H1 (cell line): ENCODE data around the gene ZMYND12. TPM values are rescaled to one million over a fixed set of nuclear protein-coding genes. Genes with fewer than 3 reads are reported as not detected.

Source experiments
- BACH1 ChIP-seq: IDR thresholded peaks from 2 replicates; pipeline ENCODE4 v1.6.1; 2012; ENCODE audit warnings: low read length, improper control_type of control experiment
- CTBP2 ChIP-seq: IDR thresholded peaks from 2 replicates; pipeline ENCODE4 v1.7.0; 2011; ENCODE audit warnings: borderline replicate concordance, mild to moderate bottlenecking, moderate library complexity, mixed read lengths, low read length; ENCODE audit not compliant: insufficient read depth, insufficient read length
- EP300 ChIP-seq, 2 experiments: IDR thresholded peaks; 1 replicate in 1 of 2; 2 replicates in 1 of 2; pipeline ENCODE4 v1.6.1; 2011 to 2012; ENCODE audit warnings: low read depth in 2 of 2, low read length in 2 of 2, mild to moderate bottlenecking in 2 of 2, borderline replicate concordance in 1 of 2, inconsistent platforms in 1 of 2, moderate library complexity in 1 of 2
- HDAC6 ChIP-seq: IDR thresholded peaks from one replicate; pipeline ENCODE4 v1.7.1; 2012; ENCODE audit warnings: low read depth, mild to moderate bottlenecking, inconsistent platforms, low read length, moderate library complexity
- JUND ChIP-seq: IDR thresholded peaks from 2 replicates; pipeline ENCODE4 v1.6.1; 2011; ENCODE audit warnings: mild to moderate bottlenecking, improper control_type of control experiment, low read length
- MAFK ChIP-seq: IDR thresholded peaks from 2 replicates; pipeline ENCODE4 v1.6.1; 2012; ENCODE audit warnings: low read depth, mild to moderate bottlenecking, improper control_type of control experiment, low read length
- NANOG ChIP-seq: IDR thresholded peaks from 2 replicates; pipeline ENCODE4 v1.6.1; 2011; ENCODE audit warnings: low read length, low read depth, mild to moderate bottlenecking, inconsistent platforms; ENCODE audit not compliant: insufficient read depth, poor library complexity, severe bottlenecking
- POU5F1 ChIP-seq: IDR thresholded peaks from 2 replicates; pipeline ENCODE4 v1.6.1; 2011; ENCODE audit warnings: low read depth, mild to moderate bottlenecking, low read length, moderate library complexity
- RAD21 ChIP-seq, 2 experiments: IDR thresholded peaks in 1 of 2; conservative IDR thresholded peaks in 1 of 2; 2 replicates each; pipeline ENCODE4 v1.6.1; 2011; ENCODE audit warnings: low read depth in 2 of 2, low read length in 2 of 2, improper control_type of control experiment in 1 of 2, inconsistent platforms in 1 of 2, mild to moderate bottlenecking in 1 of 2, moderate library complexity in 1 of 2
- RFX5 ChIP-seq: IDR thresholded peaks from 2 replicates; pipeline ENCODE4 v1.6.1; 2011; ENCODE audit warnings: low read depth, low read length, improper control_type of control experiment, borderline replicate concordance
- SIN3A ChIP-seq, 2 experiments: IDR thresholded peaks in 1 of 2; conservative IDR thresholded peaks in 1 of 2; 2 replicates each; pipeline ENCODE4 v1.6.1; 2011 to 2012; ENCODE audit warnings: low read length in 2 of 2, improper control_type of control experiment in 1 of 2, low read depth in 1 of 2, mild to moderate bottlenecking in 1 of 2
- SP2 ChIP-seq: IDR thresholded peaks from 2 replicates; pipeline ENCODE4 v1.6.1; 2012; ENCODE audit warnings: mild to moderate bottlenecking, low read length, inconsistent platforms
- SP4 ChIP-seq: IDR thresholded peaks from 2 replicates; pipeline ENCODE4 v1.6.1; 2012; ENCODE audit warnings: low read length, inconsistent platforms
- TAF7 ChIP-seq: optimal IDR thresholded peaks from 2 replicates; pipeline ENCODE3; 2011; ENCODE audit warnings: low read depth, mild to moderate bottlenecking, inconsistent platforms, low read length, moderate library complexity, borderline replicate concordance
- polyA plus RNA-seq, 7 experiments: library from polyadenylated mRNA; depleted of rRNA in 3 of 7; stranded (reverse) in 5 of 7; unstranded in 2 of 7; fragments of >200 nt in 5 of 7; fragments of 200-250 nt in 2 of 7; gene quantifications; 1 replicate in 5 of 7; 2 replicates in 1 of 7; 4 replicates in 1 of 7; pipeline versions ENCODE4 v1.2.1 to v1.2.3, GENCODE V29; 2011 to 2013; ENCODE audit warnings: missing spikeins in 2 of 7, mixed read lengths in 2 of 7
- total RNA-seq: library from RNA; stranded (reverse); fragmentation: NEBNext Ultra II Directional; extraction: Animal tissue kit (Norgen Biotek cat#: 25700); gene quantifications from 2 replicates; pipeline ENCODE4 v1.2.1, GENCODE V29; 2021
- TF ChIP-seq, protein P1 (sequence below): IDR thresholded peaks from 2 replicates; pipeline ENCODE4 v1.6.1; 2012; ENCODE audit warnings: inconsistent platforms
- TF ChIP-seq, protein P2 (sequence below): IDR thresholded peaks from 2 replicates; pipeline ENCODE4 v1.6.1; 2011; ENCODE audit warnings: low read length, improper control_type of control experiment
- TF ChIP-seq, protein P3 (sequence below): IDR thresholded peaks from 2 replicates; pipeline ENCODE4 v1.6.1; 2012; ENCODE audit warnings: inconsistent platforms

ZMYND12 gene
- total and polyA plus RNA-seq, 2 of the 8 experiments (the other 6 are each of a cell fraction or from before 2014, with no cell fraction given): 0.62 TPM; not detected in 1

- TF ChIP-seq SP2 (no peak), JUND (no peak), NANOG (no peak), CTBP2 (no peak), RAD21 (IDR thresholded peaks at IDR 0.05 in 1 of 2, conservative IDR thresholded peaks at IDR 0.05 in 1 of 2; ENCODE audit: low read depth in 2 of 2, low read length in 2 of 2) (peak in 1 of 2 experiments; percentile 6; a peak in 1 of 4 replicates), EP300 (IDR thresholded peaks at IDR 0.05; ENCODE audit: borderline replicate concordance in 1 of 2, low read depth in 2 of 2, low read length in 2 of 2) (no peak), SP4 (no peak), SIN3A (conservative IDR thresholded peaks at IDR 0.05 in 1 of 2, IDR thresholded peaks at IDR 0.05 in 1 of 2; ENCODE audit: low read depth in 1 of 2, low read length in 2 of 2) (no peak), TAF7 (no peak), BACH1 (no peak), RFX5 (no peak), POU5F1 (no peak), HDAC6 (no peak), MAFK (no peak)
- TF ChIP-seq, protein P1, sequence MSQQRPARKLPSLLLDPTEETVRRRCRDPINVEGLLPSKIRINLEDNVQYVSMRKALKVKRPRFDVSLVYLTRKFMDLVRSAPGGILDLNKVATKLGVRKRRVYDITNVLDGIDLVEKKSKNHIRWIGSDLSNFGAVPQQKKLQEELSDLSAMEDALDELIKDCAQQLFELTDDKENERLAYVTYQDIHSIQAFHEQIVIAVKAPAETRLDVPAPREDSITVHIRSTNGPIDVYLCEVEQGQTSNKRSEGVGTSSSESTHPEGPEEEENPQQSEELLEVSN: peak; percentile 63; the same call in 1 of the 2 replicates
- TF ChIP-seq, protein P2, sequence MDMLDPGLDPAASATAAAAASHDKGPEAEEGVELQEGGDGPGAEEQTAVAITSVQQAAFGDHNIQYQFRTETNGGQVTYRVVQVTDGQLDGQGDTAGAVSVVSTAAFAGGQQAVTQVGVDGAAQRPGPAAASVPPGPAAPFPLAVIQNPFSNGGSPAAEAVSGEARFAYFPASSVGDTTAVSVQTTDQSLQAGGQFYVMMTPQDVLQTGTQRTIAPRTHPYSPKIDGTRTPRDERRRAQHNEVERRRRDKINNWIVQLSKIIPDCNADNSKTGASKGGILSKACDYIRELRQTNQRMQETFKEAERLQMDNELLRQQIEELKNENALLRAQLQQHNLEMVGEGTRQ: no peak
- TF ChIP-seq, protein P3, sequence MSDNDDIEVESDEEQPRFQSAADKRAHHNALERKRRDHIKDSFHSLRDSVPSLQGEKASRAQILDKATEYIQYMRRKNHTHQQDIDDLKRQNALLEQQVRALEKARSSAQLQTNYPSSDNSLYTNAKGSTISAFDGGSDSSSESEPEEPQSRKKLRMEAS: peak; percentile 87
Measured at GRCh38 chr1:42380586-42381279, 75.1 kb downstream of the ZMYND12 start, which contains the start of gene RIMKLA (continued).
